Osteocyte (in vitro differentiated cells): ENCODE results near the gene MYL3. TPM values are rescaled to one million over a fixed set of nuclear protein-coding genes. Genes with fewer than 3 reads are reported as not detected.

Source experiments
- DNase-seq: peaks from one replicate; pipeline ENCODE4 v3.0.0; 2021; ENCODE audit warnings: mixed read lengths; ENCODE audit not compliant: unreplicated experiment; ENCODE audit errors: extremely low spot score
- H3K27ac Mint-ChIP-seq: one replicate; pipeline ENCODE4 v1.8.0; 2021; ENCODE audit warnings: mild to moderate bottlenecking, mixed read lengths; ENCODE audit not compliant: unreplicated experiment
- H3K27me3 Mint-ChIP-seq: one replicate; pipeline ENCODE4 v1.8.0; 2021; ENCODE audit warnings: mixed read lengths; ENCODE audit not compliant: unreplicated experiment
- H3K36me3 Mint-ChIP-seq: one replicate; pipeline ENCODE4 v1.8.0; 2021; ENCODE audit warnings: mixed read lengths; ENCODE audit not compliant: unreplicated experiment
- H3K4me1 Mint-ChIP-seq: one replicate; pipeline ENCODE4 v1.8.0; 2021; ENCODE audit warnings: mixed read lengths; ENCODE audit not compliant: unreplicated experiment
- H3K4me3 Mint-ChIP-seq: one replicate; pipeline ENCODE4 v1.8.0; 2021; ENCODE audit warnings: mild to moderate bottlenecking, moderate library complexity, mixed read lengths; ENCODE audit not compliant: unreplicated experiment
- H3K9me3 Mint-ChIP-seq: one replicate; pipeline ENCODE4 v1.8.0; 2021; ENCODE audit warnings: mixed read lengths; ENCODE audit not compliant: unreplicated experiment
- CTCF ChIP-seq: fragments of 200-600 bp; sonication (generic); IDR thresholded peaks from 2 replicates; pipeline ENCODE4 v1.5.0; 2021; ENCODE audit warnings: antibody characterized with exemption, mild to moderate bottlenecking, moderate library complexity
- total RNA-seq: library from RNA; stranded (reverse); gene quantifications from 2 replicates; pipeline ENCODE4 v1.2.1, GENCODE V29; 2021

The MYL3 gene
- total RNA-seq, 1 donor from 2014 or later, result 1.6 TPM

DNA sequence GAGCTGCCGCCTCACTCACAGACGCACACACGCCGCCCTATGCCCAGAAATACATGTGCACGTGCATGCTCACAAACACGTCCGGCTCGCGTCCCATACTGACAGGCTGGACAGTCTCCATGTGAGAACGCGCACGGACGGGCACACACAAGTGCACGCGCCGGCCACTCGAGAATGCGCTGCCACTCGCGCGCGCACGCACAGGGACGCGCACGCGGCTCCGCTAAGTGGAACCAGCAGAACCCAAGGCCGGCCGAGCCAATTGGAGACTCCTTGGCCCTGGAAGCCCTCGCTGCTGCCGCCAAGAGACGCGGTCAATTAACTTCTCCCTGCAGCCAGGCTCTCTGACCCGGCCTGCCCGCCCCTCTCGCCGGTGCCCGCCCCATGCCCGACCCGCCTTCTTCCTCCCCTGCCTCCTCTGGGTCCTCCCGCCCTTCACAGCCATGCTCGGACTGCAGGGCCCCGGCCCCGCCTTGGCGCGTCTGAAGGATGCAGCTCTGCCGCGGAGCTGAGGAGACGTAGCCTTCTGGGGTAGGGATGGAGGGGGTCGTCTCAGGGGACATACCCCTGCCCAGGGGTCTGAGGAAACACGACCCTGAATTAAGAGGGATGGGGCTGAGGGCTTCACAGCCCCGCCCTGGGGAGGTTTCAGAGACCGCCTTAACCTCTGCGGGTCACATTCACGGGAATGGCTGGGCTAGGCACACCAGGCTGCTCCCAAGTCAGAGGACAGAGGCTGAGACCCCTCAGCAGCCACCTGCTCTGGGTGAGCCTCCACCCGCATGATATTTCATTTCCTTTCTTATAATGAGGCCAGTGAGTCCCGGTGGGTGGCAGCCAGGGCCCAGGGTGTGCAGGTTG is 29.3 kb upstream of the MYL3 start:
- Mint-ChIP-seq H3K27ac (no peak overlapping the region), H3K27me3 (no peaks in the 10 kb centered on the region), H3K36me3 (no peaks in the 10 kb centered on the region), H3K4me1 (peaks cover 28% of the 10 kb centered on the region), H3K9me3 (no peaks in the 10 kb centered on the region), H3K4me3 (peak overlapping the region; percentile 70)
- DNase-seq, result no peak
- TF ChIP-seq CTCF, result no peak

DNA sequence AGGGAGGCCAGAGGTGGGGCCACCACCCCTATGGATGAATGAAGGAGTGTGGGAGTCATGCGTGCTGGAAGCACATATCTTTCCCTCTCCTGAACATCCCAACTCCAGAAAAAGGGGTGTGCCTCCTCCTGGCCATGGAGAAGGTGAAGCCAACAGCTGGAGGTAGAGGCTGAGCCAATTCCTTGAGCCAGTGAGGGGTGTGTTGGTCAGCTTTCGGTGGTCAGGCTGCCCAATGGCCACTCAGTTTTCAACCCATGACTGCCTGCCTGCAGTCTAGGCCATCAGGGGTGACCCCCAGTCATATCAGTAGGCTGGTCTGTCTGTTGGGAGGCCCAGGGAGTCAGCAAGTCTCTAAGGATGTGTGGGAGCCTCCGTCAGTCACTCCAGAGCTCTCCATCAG is 27.9 kb upstream of the MYL3 start:
- Mint-ChIP-seq H3K36me3 (no peaks in the 10 kb centered on the region), H3K27me3 (no peaks in the 10 kb centered on the region), H3K4me3 (no peak overlapping the region), H3K27ac (no peak overlapping the region), H3K4me1 (peaks cover 27% of the 10 kb centered on the region), H3K9me3 (no peaks in the 10 kb centered on the region)
- no peak for DNase-seq
- TF ChIP-seq CTCF, result no peak

GRCh38 chr3:46890132-46890531 is 26.9 kb upstream of the MYL3 start:
- no peak for DNase-seq
- Mint-ChIP-seq H3K9me3 (no peaks in the 10 kb centered on the region), H3K27ac (no peak overlapping the region), H3K36me3 (no peaks in the 10 kb centered on the region), H3K27me3 (no peaks in the 10 kb centered on the region), H3K4me1 (peaks cover 27% of the 10 kb centered on the region), H3K4me3 (no peak overlapping the region)
- no peak for TF ChIP-seq CTCF

- H3K36me3 Mint-ChIP-seq, result no peaks in the 10 kb centered on the region
- H3K9me3 Mint-ChIP-seq, result no peaks in the 10 kb centered on the region
- no peak overlapping the region for H3K27ac Mint-ChIP-seq
- peaks cover 32% of the 10 kb centered on the region for H3K4me1 Mint-ChIP-seq
- H3K27me3 Mint-ChIP-seq, result no peaks in the 10 kb centered on the region
- TF ChIP-seq CTCF, result no peak
- H3K4me3 Mint-ChIP-seq, result no peak overlapping the region
- no peak for DNase-seq
Observed at GRCh38 chr3:46889381-46890110, 26.3 kb upstream of the MYL3 start.

DNA sequence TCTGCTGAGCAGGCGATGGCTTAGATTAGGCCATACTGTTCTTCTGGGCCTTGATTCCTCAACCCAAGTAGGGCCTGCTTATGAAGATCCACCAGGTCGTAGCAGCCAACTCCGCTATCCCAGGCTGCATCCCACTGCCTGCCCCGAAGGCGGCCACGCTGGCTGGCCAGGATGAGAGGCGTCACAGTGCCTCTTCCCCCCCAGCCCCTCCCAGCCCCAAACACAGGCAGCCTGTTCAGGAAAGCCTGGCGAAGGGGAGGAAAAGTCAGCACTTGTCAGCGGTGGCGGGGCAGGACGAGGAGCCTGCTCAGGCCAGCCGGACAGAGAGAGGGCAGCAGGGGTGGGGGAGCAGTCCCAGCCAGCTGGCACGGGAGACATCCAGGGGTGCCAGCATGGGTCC is 25.5 kb upstream of the MYL3 start:
- no peak for DNase-seq
- Mint-ChIP-seq H3K4me1 (peaks cover 35% of the 10 kb centered on the region), H3K27me3 (no peaks in the 10 kb centered on the region), H3K27ac (no peak overlapping the region), H3K4me3 (no peak overlapping the region), H3K9me3 (no peaks in the 10 kb centered on the region), H3K36me3 (no peaks in the 10 kb centered on the region)
- no peak for TF ChIP-seq CTCF
